Muscle layer of duodenum (tissue), 2 donors: Measurements from ENCODE around the gene ERC2.

Source experiments
- H3K27ac ChIP-seq: one replicate; pipeline ENCODE4 v1.7.0; 2013; ENCODE audit warnings: mild to moderate bottlenecking, low read length
- H3K27me3 ChIP-seq: one replicate; pipeline ENCODE4 v1.7.0; 2013; ENCODE audit warnings: low read depth, mild to moderate bottlenecking, control low read depth, low read length
- H3K36me3 ChIP-seq, 2 donors: one replicate each; pipeline ENCODE4 v1.7.0; 2013; ENCODE audit warnings: low read length in 2 of 2, control low read depth in 1 of 2, mild to moderate bottlenecking in 1 of 2; ENCODE audit not compliant: insufficient read depth in 2 of 2, control insufficient read depth in 1 of 2
- H3K4me1 ChIP-seq, 2 donors: one replicate each; pipeline ENCODE4 v1.7.0; 2013; ENCODE audit warnings: low read length in 2 of 2, mild to moderate bottlenecking in 2 of 2, control low read depth in 1 of 2, moderate library complexity in 1 of 2; ENCODE audit not compliant: insufficient read depth in 2 of 2, control insufficient read depth in 1 of 2
- H3K4me3 ChIP-seq, 2 donors: one replicate each; pipeline ENCODE4 v1.7.0; 2013; ENCODE audit warnings: low read length in 2 of 2, low read depth in 1 of 2, mild to moderate bottlenecking in 1 of 2
- H3K9me3 ChIP-seq, 2 donors: one replicate each; pipeline ENCODE4 v1.7.0; 2013; ENCODE audit warnings: low read length in 2 of 2, control low read depth in 1 of 2, mild to moderate bottlenecking in 1 of 2; ENCODE audit not compliant: control insufficient read depth in 1 of 2
- donor health status: healthy.

The ERC2 gene

GRCh38 chr3:55585856-55586255 lies 882.4 kb downstream of the ERC2 start:
- no peaks in the 10 kb centered on the region for H3K27me3 ChIP-seq

GRCh38 chr3:55584716-55585368 lies 883.4 kb downstream of the ERC2 start:
- Histone ChIP-seq H3K9me3 (no peaks in the 10 kb centered on the region), H3K4me3 (no peak overlapping the region), H3K27ac (no peak overlapping the region)

More at GRCh38 chr3:55585856-55586255, 882.4 kb downstream of the ERC2 start:
- Histone ChIP-seq H3K4me3 (no peak overlapping the region), H3K4me1 (no peaks in the 10 kb centered on the region), H3K36me3 (no peaks in the 10 kb centered on the region), H3K9me3 (no peaks in the 10 kb centered on the region), H3K27ac (no peak overlapping the region)

GRCh38 chr3:55584030-55584429 lies 884.2 kb downstream of the ERC2 start:
- Histone ChIP-seq H3K27me3 (no peaks in the 10 kb centered on the region), H3K36me3 (no peaks in the 10 kb centered on the region), H3K4me3 (no peak overlapping the region), H3K9me3 (no peaks in the 10 kb centered on the region), H3K4me1 (peaks cover 0 to 10% of the 10 kb centered on the region in 2 donors), H3K27ac (no peak overlapping the region)

More at GRCh38 chr3:55584716-55585368, 883.4 kb downstream of the ERC2 start:
- H3K36me3 ChIP-seq: no peaks in the 10 kb centered on the region
- peaks cover 0 to 2% of the 10 kb centered on the region in 2 donors for H3K4me1 ChIP-seq
- no peaks in the 10 kb centered on the region for H3K27me3 ChIP-seq

- no peaks in the 10 kb centered on the region for H3K27me3 ChIP-seq
- H3K4me3 ChIP-seq: no peak overlapping the region
- no peaks in the 10 kb centered on the region for H3K36me3 ChIP-seq
- H3K27ac ChIP-seq: no peak overlapping the region
- H3K4me1 ChIP-seq: peaks cover 0 to 10% of the 10 kb centered on the region in 2 donors
- H3K9me3 ChIP-seq: peaks cover 0 to 3% of the 10 kb centered on the region in 2 donors
Observed at GRCh38 chr3:55583475-55583874, 884.8 kb downstream of the ERC2 start.

GRCh38 chr3:55579496-55579895 lies 888.8 kb downstream of the ERC2 start:
- peaks cover 0 to 4% of the 10 kb centered on the region in 2 donors for H3K9me3 ChIP-seq
- H3K27me3 ChIP-seq: no peaks in the 10 kb centered on the region
- no peaks in the 10 kb centered on the region for H3K36me3 ChIP-seq
- peaks cover 0 to 10% of the 10 kb centered on the region in 2 donors for H3K4me1 ChIP-seq
- H3K27ac ChIP-seq: no peak overlapping the region
- no peak overlapping the region for H3K4me3 ChIP-seq

- Histone ChIP-seq H3K4me1 (peaks cover 1 to 19% of the 10 kb centered on the region in 2 donors), H3K36me3 (no peaks in the 10 kb centered on the region), H3K27ac (no peak overlapping the region), H3K27me3 (no peaks in the 10 kb centered on the region), H3K9me3 (peaks cover 0 to 4% of the 10 kb centered on the region in 2 donors), H3K4me3 (no peak overlapping the region)
Observed at GRCh38 chr3:55576621-55577388, 891.5 kb downstream of the ERC2 start.

GRCh38 chr3:55574671-55575070 lies 893.6 kb downstream of the ERC2 start:
- Histone ChIP-seq H3K27me3 (no peaks in the 10 kb centered on the region), H3K4me3 (no peak overlapping the region), H3K9me3 (peaks cover 0 to 4% of the 10 kb centered on the region in 2 donors), H3K4me1 (peaks cover 5 to 20% of the 10 kb centered on the region in 2 donors), H3K27ac (no peak overlapping the region), H3K36me3 (no peaks in the 10 kb centered on the region)

GRCh38 chr3:55572816-55573215 lies 895.5 kb downstream of the ERC2 start:
- H3K4me3 ChIP-seq: no peak overlapping the region
- peaks cover 5 to 13% of the 10 kb centered on the region in 2 donors for H3K4me1 ChIP-seq
- no peaks in the 10 kb centered on the region for H3K36me3 ChIP-seq
- no peaks in the 10 kb centered on the region for H3K27me3 ChIP-seq
- no peak overlapping the region for H3K27ac ChIP-seq
- H3K9me3 ChIP-seq: no peaks in the 10 kb centered on the region

GRCh38 chr3:55571913-55572312 lies 896.4 kb downstream of the ERC2 start:
- H3K9me3 ChIP-seq: no peaks in the 10 kb centered on the region
- no peak overlapping the region for H3K4me3 ChIP-seq
- no peaks in the 10 kb centered on the region for H3K27me3 ChIP-seq
- no peak overlapping the region for H3K27ac ChIP-seq
- H3K36me3 ChIP-seq: no peaks in the 10 kb centered on the region
- peaks cover 5 to 13% of the 10 kb centered on the region in 2 donors for H3K4me1 ChIP-seq

- Histone ChIP-seq H3K9me3 (no peaks in the 10 kb centered on the region), H3K36me3 (no peaks in the 10 kb centered on the region), H3K27ac (no peak overlapping the region), H3K4me1 (peaks cover 5 to 13% of the 10 kb centered on the region in 2 donors), H3K27me3 (no peaks in the 10 kb centered on the region), H3K4me3 (no peak overlapping the region)
Observed at GRCh38 chr3:55571216-55571813, 897.0 kb downstream of the ERC2 start.

GRCh38 chr3:55570271-55570711 lies 898.0 kb downstream of the ERC2 start:
- no peaks in the 10 kb centered on the region for H3K9me3 ChIP-seq
- peaks cover 5 to 16% of the 10 kb centered on the region in 2 donors for H3K4me1 ChIP-seq
- no peak overlapping the region for H3K4me3 ChIP-seq
- H3K27me3 ChIP-seq: no peaks in the 10 kb centered on the region
- H3K27ac ChIP-seq: no peak overlapping the region
- H3K36me3 ChIP-seq: no peaks in the 10 kb centered on the region
